Effector CD4-positive, alpha-beta T cell (primary cell): Measurements from ENCODE around the gene FIGN.

ENCODE experiments used
- DNase-seq: peaks from one replicate; pipeline ENCODE4 v3.0.0-alpha.2; 2020

The FIGN gene

GRCh38 chr2:163736433-163737189 lies 803 bp upstream of the FIGN start:
- no peak for DNase-seq

- no peak for DNase-seq
Observed at GRCh38 chr2:163734881-163735684, 725 bp downstream of the FIGN start.

DNA sequence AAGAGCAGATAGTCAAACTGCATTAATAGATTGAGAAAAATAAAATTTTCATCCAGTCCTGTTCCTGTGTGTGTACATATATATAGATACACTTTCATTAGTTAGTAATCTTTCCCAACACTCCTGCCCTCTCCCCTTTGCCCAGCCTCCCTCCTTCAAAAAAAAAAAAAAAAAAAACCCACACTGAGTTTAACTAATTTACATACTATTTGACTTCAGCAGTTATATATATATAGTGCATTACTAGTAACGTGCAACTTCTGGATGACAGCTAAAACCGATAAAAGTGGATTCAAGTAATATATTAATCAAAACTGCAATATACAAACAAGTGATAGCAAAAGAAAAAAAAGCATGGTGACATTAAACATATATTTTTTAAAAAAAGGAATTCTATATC lies 1.4 kb downstream of the FIGN start:
- no peak for DNase-seq

DNA sequence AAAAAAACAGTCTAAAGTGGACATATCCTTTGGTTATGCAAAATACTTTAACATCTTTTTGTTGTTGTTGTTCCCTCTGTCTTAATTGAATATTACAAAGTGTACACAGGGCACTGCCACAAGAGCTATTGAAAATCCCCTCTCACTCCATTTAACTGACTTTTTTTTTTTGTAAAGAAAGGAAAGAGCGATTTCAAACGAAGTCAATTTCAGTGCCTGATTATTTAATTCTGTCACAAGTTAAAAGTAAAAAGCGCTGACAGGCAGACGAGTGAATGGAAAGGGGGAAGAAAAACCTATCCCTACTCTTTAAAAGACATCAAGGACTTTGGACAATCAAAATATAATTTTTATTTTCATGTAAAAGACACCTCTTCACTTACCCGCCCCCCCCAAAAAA lies 1.9 kb downstream of the FIGN start:
- DNase-seq: no peak

GRCh38 chr2:163733301-163733938 lies 2.4 kb downstream of the FIGN start:
- no peak for DNase-seq

GRCh38 chr2:163732727-163733126 lies 3.1 kb downstream of the FIGN start:
- DNase-seq: no peak

DNA sequence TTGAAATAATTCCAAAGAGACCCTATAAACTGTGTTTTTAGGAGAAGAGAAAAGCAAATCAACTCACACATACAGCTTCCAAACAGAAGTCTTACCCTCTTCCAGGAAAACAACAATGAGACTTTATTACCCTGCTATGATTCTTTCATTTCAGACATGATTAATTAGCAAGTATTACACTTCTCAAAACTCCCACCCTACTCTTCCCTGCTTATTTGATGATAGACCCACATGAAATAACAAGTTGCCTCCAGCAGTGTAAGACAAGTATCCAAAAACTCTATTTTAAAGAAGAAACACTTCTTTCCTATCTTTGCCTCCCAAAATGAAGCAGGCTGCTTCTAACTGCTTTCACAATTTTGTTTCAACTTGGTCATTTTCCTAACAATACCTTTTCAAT lies 4.1 kb downstream of the FIGN start:
- DNase-seq: no peak

DNA sequence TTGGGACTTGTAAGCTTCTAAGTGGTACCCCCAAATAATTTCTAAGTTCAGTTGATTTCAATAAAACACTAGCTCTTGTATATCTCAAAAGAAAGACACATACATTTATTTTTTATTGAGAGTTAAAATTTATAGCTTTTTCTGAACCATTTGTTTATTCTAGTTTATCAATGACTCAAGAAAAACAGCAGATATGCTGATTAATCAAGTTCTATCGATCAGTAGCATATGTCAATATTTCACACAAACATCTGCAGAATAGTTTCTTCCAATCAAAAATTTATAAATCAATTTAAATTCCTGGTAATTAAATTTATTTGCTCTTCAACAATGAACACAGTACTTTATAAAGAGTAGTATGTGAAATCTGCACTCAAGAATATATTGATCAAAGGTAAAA lies 5.3 kb downstream of the FIGN start:
- no peak for DNase-seq

DNA sequence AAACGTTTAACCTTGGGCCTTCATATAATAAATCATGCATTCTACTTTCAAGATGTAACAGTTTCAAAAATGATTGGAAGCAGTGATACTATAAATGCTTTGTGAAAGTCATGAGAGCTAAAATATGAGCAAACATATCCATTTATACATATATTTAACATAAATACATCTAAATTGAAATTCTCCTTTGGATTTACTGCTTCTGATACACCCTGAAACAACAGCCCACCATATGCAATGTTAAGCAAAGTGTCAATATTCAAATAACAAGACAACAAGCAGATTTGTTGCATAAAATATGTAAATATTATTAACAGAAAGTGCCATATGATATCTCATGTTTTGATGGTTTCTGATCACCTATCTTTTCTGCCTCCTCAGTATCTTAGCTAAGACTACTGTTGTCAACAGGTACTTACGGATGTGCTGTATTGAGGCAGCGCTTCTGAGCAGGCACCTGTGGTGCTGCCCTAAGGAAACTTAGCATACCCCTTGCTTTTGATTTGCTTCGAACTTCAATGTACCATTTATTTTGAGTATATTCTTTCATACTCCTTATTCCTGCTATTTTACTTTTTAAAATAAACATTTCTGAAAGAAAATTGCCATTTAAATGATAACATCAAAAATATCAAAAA lies 6.1 kb downstream of the FIGN start:
- DNase-seq: no peak

- DNase-seq: no peak
Observed at GRCh38 chr2:163723881-163724280, 11.9 kb downstream of the FIGN start.

DNA sequence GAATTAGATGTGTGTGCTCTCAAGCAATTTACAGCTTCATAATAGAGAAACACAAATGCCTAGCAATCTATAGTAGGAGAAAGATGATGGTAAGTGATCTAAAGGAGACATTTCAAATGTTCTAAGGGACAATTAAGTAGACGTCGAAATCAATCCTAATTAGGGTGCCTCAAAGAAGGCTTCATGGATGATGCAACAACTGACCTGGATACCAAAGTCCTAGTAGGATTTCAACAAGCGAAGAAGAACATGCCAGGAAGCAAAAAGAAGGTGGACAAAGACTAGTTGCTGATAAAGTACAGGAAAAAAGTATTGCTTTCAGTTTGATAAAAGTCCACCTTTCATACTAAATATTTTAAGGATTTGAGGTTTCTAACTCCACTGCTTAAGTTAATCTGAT lies 12.5 kb downstream of the FIGN start:
- no peak for DNase-seq

DNA sequence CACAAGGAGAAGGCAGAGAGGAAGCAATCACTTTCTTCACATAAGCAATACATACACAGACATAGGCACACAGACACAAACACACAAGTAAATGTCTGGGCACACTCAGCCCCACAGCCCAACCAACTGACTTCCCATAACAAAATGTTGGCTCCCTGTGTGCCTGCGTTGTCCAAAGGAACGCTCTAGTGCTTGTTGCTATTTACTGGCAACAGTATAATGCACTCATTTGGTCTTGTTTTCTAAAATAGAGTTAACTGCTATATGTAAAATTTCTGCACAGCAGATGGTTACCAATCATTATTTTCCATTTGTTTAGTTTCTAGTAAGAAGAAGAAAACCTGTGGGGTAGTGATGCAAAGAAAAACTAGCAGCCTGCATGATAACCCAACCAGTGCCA lies 16.5 kb downstream of the FIGN start:
- DNase-seq: no peak

- DNase-seq: no peak
Observed at GRCh38 chr2:163717993-163718680, 17.7 kb downstream of the FIGN start.

DNA sequence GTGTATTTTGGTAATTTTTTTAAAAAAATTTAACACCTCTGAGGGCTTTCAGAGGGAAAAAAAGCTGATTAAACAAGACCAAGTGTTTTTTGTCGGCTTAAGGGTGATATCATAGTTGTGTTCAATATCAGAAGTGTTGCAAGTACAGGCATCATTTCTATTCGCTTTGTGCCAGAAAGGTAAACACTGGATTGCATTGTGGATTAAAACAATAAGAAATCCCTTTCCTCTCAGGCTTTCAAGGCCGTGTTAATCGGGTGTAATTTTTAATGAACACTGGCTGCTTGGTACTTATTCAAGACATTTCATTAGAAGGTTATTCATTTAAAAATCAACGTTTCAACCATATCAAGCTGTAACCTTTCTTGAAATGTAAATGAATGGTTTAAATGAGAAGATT lies 18.3 kb downstream of the FIGN start:
- DNase-seq: no peak

DNA sequence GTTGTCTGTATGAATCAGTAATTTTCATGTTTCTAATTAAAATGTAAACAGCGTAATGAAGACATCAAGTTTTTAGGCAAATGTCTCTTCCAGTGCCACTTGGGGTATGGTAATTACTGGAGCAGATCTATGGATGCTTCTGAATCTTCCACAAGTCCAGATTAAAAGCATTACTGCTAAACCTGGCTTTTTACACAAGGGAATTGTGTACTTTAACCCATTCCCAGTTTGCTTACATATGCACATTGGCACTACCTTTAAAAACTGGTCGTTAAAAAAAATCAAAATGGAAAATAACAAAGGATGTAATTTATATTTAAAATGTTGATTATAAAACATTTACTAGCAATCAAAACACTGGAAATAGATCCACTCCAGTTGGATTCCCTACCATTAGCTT lies 19.7 kb downstream of the FIGN start:
- no peak for DNase-seq

- no peak for DNase-seq
Observed at GRCh38 chr2:163715668-163716067, 20.1 kb downstream of the FIGN start.

DNA sequence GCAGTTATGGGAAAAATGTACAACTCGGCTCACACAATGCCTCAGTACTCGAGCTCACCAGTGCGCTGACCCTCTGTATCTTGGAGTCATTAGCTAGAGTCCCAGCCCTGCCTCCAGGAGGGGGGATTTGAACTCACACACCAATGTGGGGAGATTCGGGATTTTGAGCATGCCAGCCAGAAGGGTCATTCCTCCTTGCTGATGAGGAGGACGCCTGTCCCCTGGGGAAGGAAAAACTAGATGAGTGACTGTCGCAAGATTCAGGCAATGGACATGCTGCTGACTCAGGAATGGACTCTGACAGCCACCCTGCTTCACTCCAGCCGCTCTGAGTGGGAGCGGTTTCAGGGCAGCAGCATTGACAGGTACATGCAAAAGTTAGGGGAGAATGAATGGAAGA lies 20.6 kb downstream of the FIGN start:
- no peak for DNase-seq

GRCh38 chr2:163713534-163714311 lies 22.1 kb downstream of the FIGN start:
- no peak for DNase-seq

DNA sequence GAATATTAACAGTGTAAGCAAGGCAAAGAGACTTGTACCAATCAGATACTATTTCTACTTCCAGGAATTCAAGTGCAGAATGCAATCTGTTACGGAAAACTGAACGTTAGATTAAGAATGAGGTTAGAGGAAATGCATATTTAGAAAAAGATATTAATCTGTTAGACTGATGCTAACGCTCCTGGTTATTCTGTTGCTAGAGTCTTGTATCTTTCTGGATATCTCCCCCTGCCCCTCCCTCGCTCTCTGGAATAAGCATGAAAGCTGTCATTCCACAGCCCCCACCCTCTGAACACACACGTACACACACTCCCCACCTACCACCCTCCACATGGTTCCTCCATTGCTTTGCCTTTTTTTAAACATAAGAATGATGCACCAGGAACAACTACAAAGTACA lies 24.1 kb downstream of the FIGN start:
- DNase-seq: no peak

- DNase-seq: no peak
Observed at GRCh38 chr2:163711258-163711657, 24.6 kb downstream of the FIGN start.

GRCh38 chr2:163709270-163709669 lies 26.5 kb downstream of the FIGN start:
- no peak for DNase-seq

DNA sequence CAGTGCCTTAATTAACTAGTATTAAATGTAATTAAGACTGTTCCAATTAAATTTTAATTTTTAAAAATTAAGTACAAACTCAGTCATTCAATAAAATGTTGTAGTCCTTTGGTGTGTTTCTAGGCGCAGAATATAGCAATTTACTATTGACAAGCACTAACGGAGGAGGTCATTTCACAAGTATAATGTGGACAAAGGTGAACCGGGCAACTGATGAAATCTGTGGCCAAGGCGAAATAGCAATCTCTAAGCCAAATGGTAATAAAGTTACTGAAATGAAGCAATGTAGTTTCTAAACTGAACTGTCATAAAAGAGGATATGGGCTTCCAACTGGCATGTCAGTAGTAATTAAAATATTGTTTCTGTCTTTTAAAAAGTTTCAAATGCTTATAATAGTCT lies 27.5 kb downstream of the FIGN start:
- no peak for DNase-seq
